OCI-M2 (cell line): Measurements from ENCODE around the gene MYL2.
"Not testable (repeated sequence)": the region's sequence is repeated elsewhere in the genome, so short reads cannot be mapped to it uniquely, and the experiment has no call there.

Experiments used
- DNase-seq: peaks from one replicate; lab custom pipeline; 2025; ENCODE audit not compliant: unreplicated experiment; lab: John Stamatoyannopoulos, UW

MYL2 gene

GRCh38 chr12:110920324-110920910, at the start of gene MYL2:
TSS of gene MYL2 (minus strand) at chr12:110920579. CDS start at chr12:110920529, 50 bp downstream.
- DNase-seq = no peak

GRCh38 chr12:110966081-110966760, 45.8 kb upstream of the MYL2 start:
- DNase-seq = no peak

- DNase-seq = no peak
Measured at GRCh38 chr12:110965574-110965973, 45.2 kb upstream of the MYL2 start.

GRCh38 chr12:110960795-110961194, 40.4 kb upstream of the MYL2 start:
- no peak for DNase-seq

- no peak for DNase-seq
Measured at GRCh38 chr12:110957652-110958051, 37.3 kb upstream of the MYL2 start.

GRCh38 chr12:110957159-110957558, 36.8 kb upstream of the MYL2 start:
- DNase-seq = no peak

GRCh38 chr12:110950867-110951266, 30.5 kb upstream of the MYL2 start:
- not testable (repeated sequence) for DNase-seq

- not testable (repeated sequence) for DNase-seq
Measured at GRCh38 chr12:110950466-110950865, 30.1 kb upstream of the MYL2 start.

GRCh38 chr12:110948041-110948440, 27.7 kb upstream of the MYL2 start:
- no peak for DNase-seq

GRCh38 chr12:110943373-110943772, 23.0 kb upstream of the MYL2 start:
- DNase-seq = no peak

- DNase-seq = no peak
Measured at GRCh38 chr12:110941391-110941790, 21.0 kb upstream of the MYL2 start.

GRCh38 chr12:110940933-110941332, 20.6 kb upstream of the MYL2 start:
- no peak for DNase-seq

- DNase-seq = no peak
Measured at GRCh38 chr12:110940296-110940695, 19.9 kb upstream of the MYL2 start.

- DNase-seq = no peak
Measured at GRCh38 chr12:110937104-110937641, 16.8 kb upstream of the MYL2 start.

- no peak for DNase-seq
Measured at GRCh38 chr12:110936367-110937103, 16.2 kb upstream of the MYL2 start.

- no peak for DNase-seq
Measured at GRCh38 chr12:110935588-110935987, 15.2 kb upstream of the MYL2 start.

- DNase-seq = no peak
Measured at GRCh38 chr12:110934093-110934852, 13.9 kb upstream of the MYL2 start.

GRCh38 chr12:110933326-110933974, 13.1 kb upstream of the MYL2 start:
- no peak for DNase-seq

GRCh38 chr12:110932046-110932445, 11.7 kb upstream of the MYL2 start:
- no peak for DNase-seq

- DNase-seq = no peak
Measured at GRCh38 chr12:110931315-110931728, 10.9 kb upstream of the MYL2 start.
